ENCODE results near the gene CYP3A7. TPM values are rescaled to one million over a fixed set of nuclear protein-coding genes. Genes with fewer than 3 reads are reported as not detected.

CYP3A7 gene
- total and polyA plus RNA-seq, 9 of the 15 experiments (the other 6 are each of a cell fraction or from before 2014, with no cell fraction given): 0.20 TPM; not detected in 8

GRCh38 chr7:99768471-99768870 is 33.5 kb upstream of the CYP3A7 start:
- H3K9ac ChIP-seq (ENCODE audit: insufficient read depth in 1 of 2, low read depth in 2 of 2, low read length in 2 of 2): no peak overlapping the region
- H3K9me1 ChIP-seq (ENCODE audit: control insufficient read depth, insufficient read depth, low read length): no peaks in the 10 kb centered on the region
- H3K4me2 ChIP-seq (ENCODE audit: insufficient read depth, low read length): no peak overlapping the region
- peaks cover 0 to under 1% of the 10 kb centered on the region in 2 experiments; a peak in 1 of 5 replicates for H3K4me1 ChIP-seq (replicated peaks in 1 of 2; ENCODE audit: control insufficient read depth in 2 of 2, insufficient read depth in 2 of 2, low read length in 2 of 2)
- ChIA-PET POLR2A (no interaction called here), CTCF (ENCODE audit: low intra/inter-chr PET ratio) (no interaction called here)
- no peaks in the 10 kb centered on the region for H3K79me2 ChIP-seq (ENCODE audit: control insufficient read depth, insufficient read depth, low read length)
- TF ChIP-seq CHCHD3 (CRISPR knock-in tag; IDR thresholded peaks at IDR 0.05) (no peak), CBFA2T3 (IDR thresholded peaks at IDR 0.05) (peak; percentile 33), BCLAF1 (IDR thresholded peaks at IDR 0.05; ENCODE audit: borderline replicate concordance in 1 of 2, control insufficient read depth in 1 of 2, low read depth in 2 of 2, low read length in 1 of 2) (no peak), HLTF (IDR thresholded peaks at IDR 0.05) (no peak), LEF1 (IDR thresholded peaks at IDR 0.05) (no peak), HINFP (tag; conservative IDR thresholded peaks at IDR 0.05; ENCODE audit: low read depth) (no peak), HDGF (IDR thresholded peaks at IDR 0.05) (no peak)
- intact Hi-C loops (cut with micrococcal nuclease): no loop called here
- H3K27me3 ChIP-seq (ENCODE audit: control insufficient read depth in 2 of 2, insufficient read depth in 2 of 2, low read length in 2 of 2): no peaks in the 10 kb centered on the region; a peak in 1 of 5 replicates
- no peaks in the 10 kb centered on the region for H3K36me3 ChIP-seq (ENCODE audit: control insufficient read depth, insufficient read depth, low read length)
- no peak overlapping the region for H3K27ac ChIP-seq (ENCODE audit: extremely low read depth, low read depth, low read length)
- no peak overlapping the region for H3K4me3 ChIP-seq
- H2AFZ ChIP-seq (ENCODE audit: low read depth, low read length): no peak overlapping the region
- peak; percentile 6 for FAIRE-seq
- BruUV-seq (replicated peaks): no TSS peak
- 23% methylated on average over 2 of the region's 2 CpGs for WGBS (ENCODE audit: insufficient coverage, low coverage, missing lambda C conversion rate)
- no peaks in the 10 kb centered on the region for H4K20me1 ChIP-seq (replicated peaks; ENCODE audit: control insufficient read depth, insufficient read depth, low read length)
- H3K9me3 ChIP-seq (replicated peaks; ENCODE audit: control insufficient read depth, insufficient read depth, low read depth, low read length): no peaks in the 10 kb centered on the region
- in situ Hi-C loops (cut with MboI): no loop called here
- ATAC-seq: no peak
- no peak for DNase-seq (ENCODE audit: extremely low read depth in 1 of 4, low spot score in 3 of 4)
